K562 (cell line): ENCODE data around the gene FMNL1. TPM values are rescaled to one million over a fixed set of nuclear protein-coding genes. Genes with fewer than 3 reads are reported as not detected.

Experiments used
- CCAR2 ChIP-seq: fragments of 200-400 bp; formaldehyde crosslinking; IDR thresholded peaks from 2 replicates; pipeline ENCODE4 v1.6.1; 2017; ENCODE audit warnings: mild to moderate bottlenecking, low read depth, low read length
- DPF2 ChIP-seq: fragments of 450-650 bp; IDR thresholded peaks from 2 replicates; pipeline ENCODE4 v1.6.1; 2016
- GATAD2B ChIP-seq: fragments of 450-650 bp; IDR thresholded peaks from 2 replicates; pipeline ENCODE4 v1.6.1; 2017; ENCODE audit warnings: mild to moderate bottlenecking, borderline replicate concordance
- KDM2B ChIP-seq: fragments of 250-450 bp; sonication (Bioruptor Pico); IDR thresholded peaks from 2 replicates; pipeline ENCODE4 v1.8.0; 2021; ENCODE audit warnings: mild to moderate bottlenecking, moderate library complexity
- PRPF4 ChIP-seq: fragments of 200-400 bp; formaldehyde crosslinking; IDR thresholded peaks from one replicate; pipeline ENCODE4 v1.6.1; 2017; ENCODE audit warnings: low read length, low read depth, mild to moderate bottlenecking; ENCODE audit not compliant: insufficient read depth, poor library complexity, severe bottlenecking
- SP1 ChIP-seq: sonication (generic); formaldehyde crosslinking; IDR thresholded peaks from 2 replicates; pipeline ENCODE4 v1.8.1; 2022; ENCODE audit warnings: mild to moderate bottlenecking, missing genetic modification reagents
- USF1 ChIP-seq: sonication (generic); formaldehyde crosslinking; IDR thresholded peaks from 2 replicates; pipeline ENCODE4 v1.9.0; 2022; ENCODE audit warnings: mild to moderate bottlenecking, missing genetic modification reagents
- ZNF23 ChIP-seq: fragments of 250-450 bp; sonication (Bioruptor Pico); IDR thresholded peaks from 2 replicates; pipeline ENCODE4 v1.4.0; 2020; ENCODE audit warnings: mild to moderate bottlenecking
- ZNF282 ChIP-seq: sonication (generic); formaldehyde crosslinking; IDR thresholded peaks from 2 replicates; pipeline ENCODE4 v1.8.1; 2023; ENCODE audit warnings: missing genetic modification reagents
- polyA plus RNA-seq, 8 experiments: library from polyadenylated mRNA; depleted of rRNA in 4 of 8; stranded (reverse) in 5 of 8; unstranded in 3 of 8; fragments of >200 nt; fragmentation: Nextera tagmentation in 2 of 8; fragmentation: Illumina TruSeq in 1 of 8; extraction: Ambion mirVana in 2 of 8; extraction: Trizol in 1 of 8; gene quantifications; 2 replicates each; pipeline versions ENCODE4 v1.2.1 to v1.2.3, GENCODE V29; 2011 to 2014; ENCODE audit warnings: inconsistent platforms in 1 of 8, missing spikeins in 1 of 8
- total RNA-seq, 7 experiments: library from RNA; depleted of rRNA in 6 of 7; stranded (reverse); fragments of >200 nt in 6 of 7; fragmentation: Illumina TruSeq in 2 of 7; extraction: Trizol in 2 of 7; gene quantifications; 2 replicates each; pipeline versions ENCODE4 v1.2.1 to v1.2.3, GENCODE V29; 2011 to 2021; ENCODE audit warnings: low replicate concordance in 1 of 7
- TF ChIP-seq, protein P1 (sequence below), 2 experiments: fragments of 450-650 bp; IDR thresholded peaks; 2 replicates each; pipeline ENCODE4 v1.6.1; 2016; ENCODE audit warnings: mild to moderate bottlenecking in 2 of 2, borderline replicate concordance in 1 of 2, low read depth in 1 of 2, moderate library complexity in 1 of 2
- TF ChIP-seq, protein P2 (sequence below): fragments of 250-450 bp; sonication (Bioruptor Pico); IDR thresholded peaks from 2 replicates; pipeline ENCODE4 v1.5.0; 2021; ENCODE audit warnings: mild to moderate bottlenecking, moderate library complexity

The FMNL1 gene
- total and polyA plus RNA-seq, 9 of the 15 experiments (the other 6 are each of a cell fraction or from before 2014, with no cell fraction given), result 0.70 to 36.6 (median 7.7) TPM

DNA sequence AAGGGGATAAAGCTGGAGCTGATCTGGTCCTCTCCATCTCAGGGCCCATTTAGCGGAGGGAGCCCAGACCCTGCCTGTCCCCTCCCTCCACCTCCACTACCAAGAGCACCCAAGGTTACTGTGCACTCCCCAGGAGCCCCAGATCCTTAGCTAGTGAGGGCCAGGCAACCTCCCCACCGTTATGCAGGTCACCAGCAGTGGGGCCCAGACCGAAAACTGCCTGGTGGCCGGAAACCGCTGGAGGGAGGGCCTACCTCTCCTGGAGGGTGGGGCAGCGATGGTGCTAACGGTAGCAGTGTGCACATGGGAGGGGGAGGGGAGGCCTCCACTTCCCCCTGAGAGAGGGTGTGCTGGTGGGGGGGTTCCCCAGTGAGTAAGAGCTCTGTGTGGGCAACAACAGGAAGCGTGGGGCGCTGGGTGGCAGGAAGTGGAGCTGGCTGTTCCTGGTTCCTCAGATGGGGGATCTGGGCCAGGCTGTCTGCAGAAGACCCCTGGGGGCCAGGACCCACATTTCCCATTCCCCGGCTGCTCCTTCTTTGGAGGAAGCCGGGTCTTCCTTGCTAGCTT lies 4.4 kb downstream of the FMNL1 start (continued):
- no peak for TF ChIP-seq USF1
- no peak; the same call in 1 of the 2 replicates for TF ChIP-seq SP1 (CRISPR knock-in tag)
- TF ChIP-seq ZNF23 (CRISPR knock-in tag), result no peak
- TF ChIP-seq DPF2, result peak; percentile 74
- no peak for TF ChIP-seq CCAR2
- TF ChIP-seq KDM2B (CRISPR knock-in tag), result no peak
- TF ChIP-seq, protein P1, sequence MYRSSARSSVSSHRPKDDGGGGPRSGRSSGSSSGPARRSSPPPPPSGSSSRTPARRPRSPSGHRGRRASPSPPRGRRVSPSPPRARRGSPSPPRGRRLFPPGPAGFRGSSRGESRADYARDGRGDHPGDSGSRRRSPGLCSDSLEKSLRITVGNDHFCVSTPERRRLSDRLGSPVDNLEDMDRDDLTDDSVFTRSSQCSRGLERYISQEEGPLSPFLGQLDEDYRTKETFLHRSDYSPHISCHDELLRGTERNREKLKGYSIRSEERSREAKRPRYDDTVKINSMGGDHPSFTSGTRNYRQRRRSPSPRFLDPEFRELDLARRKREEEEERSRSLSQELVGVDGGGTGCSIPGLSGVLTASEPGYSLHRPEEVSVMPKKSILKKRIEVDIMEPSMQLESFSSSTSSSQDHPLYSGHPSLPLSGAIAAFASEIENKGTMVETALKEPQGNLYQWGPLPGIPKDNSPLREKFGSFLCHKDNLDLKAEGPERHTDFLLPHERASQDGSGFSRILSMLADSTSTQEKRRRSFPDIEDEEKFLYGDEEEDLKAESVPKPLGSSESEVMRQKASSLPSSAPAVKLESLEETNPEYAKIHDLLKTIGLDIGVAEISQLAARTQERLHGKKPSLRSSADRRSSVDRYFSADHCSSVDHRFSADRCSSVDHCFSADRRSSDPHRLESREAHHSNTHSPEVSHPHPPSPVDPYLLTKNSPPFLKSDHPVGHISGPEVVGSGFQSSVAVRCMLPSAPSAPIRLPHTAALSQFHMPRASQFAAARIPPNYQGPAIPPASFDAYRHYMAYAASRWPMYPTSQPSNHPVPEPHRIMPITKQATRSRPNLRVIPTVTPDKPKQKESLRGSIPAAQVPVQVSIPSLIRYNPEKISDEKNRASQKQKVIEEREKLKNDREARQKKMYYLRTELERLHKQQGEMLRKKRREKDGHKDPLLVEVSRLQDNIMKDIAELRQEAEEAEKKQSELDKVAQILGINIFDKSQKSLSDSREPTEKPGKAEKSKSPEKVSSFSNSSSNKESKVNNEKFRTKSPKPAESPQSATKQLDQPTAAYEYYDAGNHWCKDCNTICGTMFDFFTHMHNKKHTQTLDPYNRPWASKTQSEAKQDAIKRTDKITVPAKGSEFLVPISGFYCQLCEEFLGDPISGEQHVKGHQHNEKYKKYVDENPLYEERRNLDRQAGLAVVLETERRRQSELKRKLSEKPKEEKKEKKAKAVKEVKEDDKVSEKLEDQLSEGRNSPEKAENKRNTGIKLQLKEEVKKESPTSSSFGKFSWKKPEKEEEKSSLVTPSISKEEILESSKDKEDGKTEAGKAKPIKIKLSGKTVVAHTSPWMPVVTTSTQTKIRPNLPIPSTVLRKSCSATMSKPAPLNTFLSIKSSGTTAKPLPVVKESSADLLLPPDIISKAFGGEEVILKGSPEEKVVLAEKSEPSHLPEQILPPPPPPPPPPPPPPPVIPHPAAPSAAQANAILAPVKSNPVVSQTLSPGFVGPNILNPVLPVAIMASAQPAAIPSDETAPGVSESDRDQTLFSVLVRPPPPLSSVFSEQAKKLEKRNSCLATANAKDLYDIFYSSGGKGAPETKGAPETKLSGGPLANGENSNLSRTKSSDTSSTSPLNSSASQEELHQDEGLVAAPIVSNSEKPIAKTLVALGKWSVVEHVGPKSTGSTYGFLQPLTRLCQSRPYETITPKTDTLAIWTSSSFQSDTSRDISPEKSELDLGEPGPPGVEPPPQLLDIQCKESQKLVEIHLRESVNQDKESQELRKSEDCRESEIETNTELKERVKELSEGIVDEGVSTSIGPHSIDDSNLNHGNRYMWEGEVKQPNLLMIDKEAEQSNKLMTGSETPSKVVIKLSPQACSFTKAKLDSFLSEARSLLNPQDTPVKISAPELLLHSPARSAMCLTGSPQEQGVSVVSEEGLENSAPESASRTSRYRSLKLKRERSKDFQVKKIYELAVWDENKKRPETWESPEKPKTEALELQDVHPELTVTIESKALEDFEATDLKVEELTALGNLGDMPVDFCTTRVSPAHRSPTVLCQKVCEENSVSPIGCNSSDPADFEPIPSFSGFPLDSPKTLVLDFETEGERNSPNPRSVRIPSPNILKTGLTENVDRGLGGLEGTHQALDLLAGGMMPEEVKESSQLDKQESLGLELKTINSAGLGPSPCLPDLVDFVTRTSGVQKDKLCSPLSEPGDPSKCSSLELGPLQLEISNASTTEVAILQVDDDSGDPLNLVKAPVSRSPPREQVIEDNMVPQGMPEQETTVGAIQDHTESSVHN (IDR thresholded peaks at IDR 0.05; ENCODE audit: borderline replicate concordance in 1 of 2, low read depth in 1 of 2), result peak in 1 of 2 experiments; percentile 50; a peak in 1 of 4 replicates
- TF ChIP-seq, protein P2, sequence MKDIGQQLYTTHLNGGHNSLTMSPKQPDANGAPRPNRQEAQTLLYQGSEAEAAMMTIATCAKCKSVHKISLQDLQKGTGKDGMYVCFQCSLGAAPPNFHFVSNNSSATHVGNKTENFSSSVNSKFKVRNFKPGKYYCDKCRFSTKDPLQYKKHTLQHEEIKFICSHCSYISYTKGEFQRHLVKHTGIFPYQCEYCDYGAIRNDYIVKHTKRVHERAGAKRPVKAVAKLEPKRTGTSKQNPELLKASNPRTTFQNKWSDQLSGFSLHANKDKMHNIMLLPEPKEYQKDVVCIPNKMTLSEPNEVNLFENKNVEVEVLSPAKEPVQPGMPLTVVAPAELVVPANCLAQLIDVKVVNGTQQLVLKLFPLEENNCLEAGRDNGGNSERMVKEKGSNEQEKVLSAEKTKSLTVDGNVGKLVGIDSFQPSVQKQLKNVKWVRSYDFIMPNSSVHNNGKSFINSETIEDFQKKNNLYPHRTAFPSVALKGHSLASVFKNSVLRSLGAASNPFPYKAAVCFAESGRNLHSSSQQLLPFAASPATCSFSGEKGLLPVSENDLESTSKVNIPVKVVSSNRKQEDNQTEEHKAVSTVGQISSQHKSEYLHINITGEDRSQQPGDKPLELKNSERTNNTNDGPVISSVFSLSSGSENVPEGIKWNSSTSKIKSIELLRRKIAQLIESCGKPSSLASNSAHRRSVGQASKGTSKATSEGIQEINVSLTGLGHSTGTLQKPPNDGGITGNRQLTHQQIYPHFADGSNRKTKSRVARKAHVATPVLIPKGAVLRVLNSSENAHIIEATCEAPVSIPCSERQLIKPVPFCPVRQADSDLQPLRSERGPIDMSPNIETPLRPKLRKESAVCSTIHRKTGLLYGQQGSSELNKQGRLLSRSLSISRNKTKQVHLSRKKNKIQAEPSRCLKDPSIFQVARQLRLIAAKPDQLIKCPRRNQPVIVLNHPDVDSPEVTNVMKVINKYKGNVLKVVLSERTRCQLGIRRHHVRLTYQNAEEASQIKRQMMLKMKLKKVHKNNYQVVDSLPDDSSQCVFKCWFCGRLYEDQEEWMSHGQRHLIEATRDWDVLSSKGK, result no peak
- peak; percentile 31; the same call in 1 of the 2 replicates for TF ChIP-seq GATAD2B
- TF ChIP-seq PRPF4, result no peak
- no peak for TF ChIP-seq ZNF282
